Measurements from ENCODE around the gene MYCBPAP.

Gene MYCBPAP

DNA sequence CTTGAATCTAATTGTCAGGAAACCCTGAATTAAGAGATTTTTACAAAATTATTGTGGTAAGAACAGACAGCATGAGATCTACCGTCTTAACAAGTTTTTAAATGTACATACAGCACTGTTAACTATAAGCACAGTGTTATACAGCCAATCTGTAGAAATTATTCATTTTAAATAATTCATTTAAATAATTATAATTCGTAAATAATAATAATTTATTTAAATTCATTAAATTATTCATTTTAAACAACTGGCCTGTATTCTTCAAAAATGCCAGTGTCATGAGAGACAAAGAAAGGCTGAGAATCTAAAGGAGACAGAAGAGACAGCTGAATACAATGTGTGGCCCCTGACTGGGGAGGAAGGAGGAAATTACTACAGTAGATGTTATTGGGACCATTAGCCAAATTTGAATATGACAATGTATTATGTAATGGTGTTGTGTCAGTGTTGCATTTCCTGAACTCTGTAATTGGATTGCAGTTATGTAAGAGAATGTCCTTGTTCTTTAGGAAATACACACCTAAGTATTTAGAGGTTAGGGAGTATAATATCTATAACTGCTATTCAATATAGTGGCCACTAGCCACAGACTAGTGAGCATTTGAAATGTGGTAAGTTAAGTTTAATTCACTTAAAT lies 27.3 kb upstream of the MYCBPAP start:
- no peaks in the 10 kb centered on the region for H3K27me3 ChIP-seq (ENCODE audit: low read depth, low read length)
- no peak overlapping the region for H3K27ac ChIP-seq (ENCODE audit: low read length)
- H3K36me3 ChIP-seq (ENCODE audit: control insufficient read depth in 1 of 2, insufficient read depth in 2 of 2, low read length in 2 of 2): peaks cover 24 to 29% of the 10 kb centered on the region in 2 donors
- no peak overlapping the region for H3K4me3 ChIP-seq (ENCODE audit: low read depth in 1 of 2, low read length in 2 of 2)
- H3K9me3 ChIP-seq (ENCODE audit: control insufficient read depth in 1 of 2, low read length in 2 of 2): no peaks in the 10 kb centered on the region
- peaks cover 0 to 28% of the 10 kb centered on the region in 2 donors for H3K4me1 ChIP-seq (ENCODE audit: control insufficient read depth in 1 of 2, insufficient read depth in 2 of 2, low read length in 2 of 2)

DNA sequence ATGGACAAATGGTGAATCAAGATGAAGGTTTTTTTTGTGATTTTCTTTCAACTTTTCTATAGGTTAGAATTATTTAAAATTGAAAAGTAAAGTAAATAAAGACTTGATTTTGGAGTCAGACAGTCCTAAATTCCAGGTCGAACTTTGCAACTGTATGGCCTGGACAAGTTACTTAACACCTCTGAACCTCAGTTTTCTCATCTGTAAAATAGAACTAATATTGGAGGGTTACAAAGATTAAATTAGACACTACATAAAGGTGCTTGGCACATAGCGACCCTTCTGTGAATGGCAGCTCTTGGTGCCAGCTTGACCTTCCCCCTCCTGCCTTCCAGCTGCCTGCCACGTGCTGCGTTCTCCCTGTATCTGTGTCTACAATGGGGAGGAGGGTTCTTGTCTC lies 26.6 kb upstream of the MYCBPAP start:
- peak overlapping the region; percentile 63 for H3K27ac ChIP-seq (ENCODE audit: low read length)
- H3K36me3 ChIP-seq (ENCODE audit: control insufficient read depth in 1 of 2, insufficient read depth in 2 of 2, low read length in 2 of 2): peaks cover 24 to 31% of the 10 kb centered on the region in 2 donors
- H3K9me3 ChIP-seq (ENCODE audit: control insufficient read depth in 1 of 2, low read length in 2 of 2): no peaks in the 10 kb centered on the region
- H3K4me3 ChIP-seq (ENCODE audit: low read depth in 1 of 2, low read length in 2 of 2): no peak overlapping the region
- H3K4me1 ChIP-seq (ENCODE audit: control insufficient read depth in 1 of 2, insufficient read depth in 2 of 2, low read length in 2 of 2): peaks cover 0 to 28% of the 10 kb centered on the region in 2 donors
- no peaks in the 10 kb centered on the region for H3K27me3 ChIP-seq (ENCODE audit: low read depth, low read length)

- Histone ChIP-seq H3K27me3 (ENCODE audit: low read depth, low read length) (no peaks in the 10 kb centered on the region), H3K9me3 (ENCODE audit: control insufficient read depth in 1 of 2, low read length in 2 of 2) (no peaks in the 10 kb centered on the region), H3K27ac (ENCODE audit: low read length) (peak overlapping the region; percentile 63), H3K36me3 (ENCODE audit: control insufficient read depth in 1 of 2, insufficient read depth in 2 of 2, low read length in 2 of 2) (peaks cover 24 to 31% of the 10 kb centered on the region in 2 donors), H3K4me3 (ENCODE audit: low read depth in 1 of 2, low read length in 2 of 2) (no peak overlapping the region), H3K4me1 (ENCODE audit: control insufficient read depth in 1 of 2, insufficient read depth in 2 of 2, low read length in 2 of 2) (peaks cover 0 to 28% of the 10 kb centered on the region in 2 donors)
Observed at GRCh38 chr17:50482110-50482509, 26.1 kb upstream of the MYCBPAP start.

- Histone ChIP-seq H3K9me3 (ENCODE audit: control insufficient read depth in 1 of 2, low read length in 2 of 2) (no peaks in the 10 kb centered on the region), H3K36me3 (ENCODE audit: control insufficient read depth in 1 of 2, insufficient read depth in 2 of 2, low read length in 2 of 2) (peaks cover 24 to 31% of the 10 kb centered on the region in 2 donors), H3K4me1 (ENCODE audit: control insufficient read depth in 1 of 2, insufficient read depth in 2 of 2, low read length in 2 of 2) (peaks cover 0 to 28% of the 10 kb centered on the region in 2 donors), H3K4me3 (ENCODE audit: low read depth in 1 of 2, low read length in 2 of 2) (no peak overlapping the region), H3K27me3 (ENCODE audit: low read depth, low read length) (no peaks in the 10 kb centered on the region), H3K27ac (ENCODE audit: low read length) (peak overlapping the region; percentile 63)
Observed at GRCh38 chr17:50482516-50482915, 25.7 kb upstream of the MYCBPAP start.

GRCh38 chr17:50483266-50483665 lies 25.0 kb upstream of the MYCBPAP start:
- no peaks in the 10 kb centered on the region for H3K9me3 ChIP-seq (ENCODE audit: control insufficient read depth in 1 of 2, low read length in 2 of 2)
- H3K4me1 ChIP-seq (ENCODE audit: control insufficient read depth in 1 of 2, insufficient read depth in 2 of 2, low read length in 2 of 2): peaks cover 0 to 24% of the 10 kb centered on the region in 2 donors
- peak overlapping the region; percentile 31 for H3K27ac ChIP-seq (ENCODE audit: low read length)
- H3K27me3 ChIP-seq (ENCODE audit: low read depth, low read length): no peaks in the 10 kb centered on the region
- peaks cover 24 to 31% of the 10 kb centered on the region in 2 donors for H3K36me3 ChIP-seq (ENCODE audit: control insufficient read depth in 1 of 2, insufficient read depth in 2 of 2, low read length in 2 of 2)
- H3K4me3 ChIP-seq (ENCODE audit: low read depth in 1 of 2, low read length in 2 of 2): no peak overlapping the region

GRCh38 chr17:50484386-50485155 lies 23.7 kb upstream of the MYCBPAP start:
- H3K9me3 ChIP-seq (ENCODE audit: control insufficient read depth in 1 of 2, low read length in 2 of 2): no peaks in the 10 kb centered on the region
- no peak overlapping the region for H3K4me3 ChIP-seq (ENCODE audit: low read depth in 1 of 2, low read length in 2 of 2)
- no peaks in the 10 kb centered on the region for H3K27me3 ChIP-seq (ENCODE audit: low read depth, low read length)
- H3K4me1 ChIP-seq (ENCODE audit: control insufficient read depth in 1 of 2, insufficient read depth in 2 of 2, low read length in 2 of 2): peaks cover 0 to 20% of the 10 kb centered on the region in 2 donors
- peaks cover 24 to 31% of the 10 kb centered on the region in 2 donors for H3K36me3 ChIP-seq (ENCODE audit: control insufficient read depth in 1 of 2, insufficient read depth in 2 of 2, low read length in 2 of 2)
- no peak overlapping the region for H3K27ac ChIP-seq (ENCODE audit: low read length)

DNA sequence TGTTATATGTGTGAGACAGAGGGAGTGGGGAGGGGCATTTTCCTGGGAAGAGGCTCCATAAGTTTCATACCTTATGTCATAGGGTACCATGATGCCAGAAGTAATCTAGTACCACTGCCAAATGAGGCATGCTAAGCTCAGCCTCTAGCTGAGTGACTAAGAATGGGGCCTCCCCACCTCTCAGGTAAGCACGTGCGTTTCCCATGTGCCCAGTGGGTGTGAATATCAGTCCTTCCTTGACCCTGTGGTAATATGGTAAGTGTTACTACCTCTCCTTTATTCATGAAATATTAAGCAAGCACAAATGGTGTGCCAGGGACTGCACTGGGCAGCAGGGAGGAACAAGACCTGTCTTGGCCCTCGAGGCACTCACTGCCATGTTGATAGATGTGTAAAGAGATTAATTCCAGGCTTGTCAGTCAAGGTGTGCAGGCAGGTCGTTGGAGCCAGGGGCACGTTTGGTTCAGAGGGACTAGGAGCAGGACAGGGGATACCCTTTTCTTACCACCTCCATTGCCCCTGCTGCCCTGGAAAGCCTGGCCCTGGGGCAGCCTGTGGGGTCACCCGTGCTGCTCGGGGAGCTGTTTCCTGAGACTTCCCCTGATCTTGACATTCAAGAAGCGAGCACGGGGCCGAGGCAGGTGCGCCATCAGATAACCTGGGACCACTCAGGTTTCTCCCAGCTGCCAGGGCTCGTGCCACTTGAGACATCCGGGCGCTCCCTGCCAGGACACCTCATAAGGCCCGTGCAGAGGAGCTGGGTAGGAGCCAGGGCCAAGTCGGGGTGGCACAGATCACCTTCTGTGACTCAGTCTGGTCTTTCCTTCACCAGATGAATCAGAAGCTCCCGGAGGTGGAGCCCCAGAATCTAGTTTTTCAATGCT lies 20.8 kb upstream of the MYCBPAP start:
- H3K27ac ChIP-seq (ENCODE audit: low read length): no peak overlapping the region
- H3K4me3 ChIP-seq (ENCODE audit: low read depth in 1 of 2, low read length in 2 of 2): no peak overlapping the region
- H3K27me3 ChIP-seq (ENCODE audit: low read depth, low read length): no peaks in the 10 kb centered on the region
- no peaks in the 10 kb centered on the region for H3K9me3 ChIP-seq (ENCODE audit: control insufficient read depth in 1 of 2, low read length in 2 of 2)
- peaks cover 0 to 9% of the 10 kb centered on the region in 2 donors for H3K4me1 ChIP-seq (ENCODE audit: control insufficient read depth in 1 of 2, insufficient read depth in 2 of 2, low read length in 2 of 2)
- H3K36me3 ChIP-seq (ENCODE audit: control insufficient read depth in 1 of 2, insufficient read depth in 2 of 2, low read length in 2 of 2): peaks cover 20 to 31% of the 10 kb centered on the region in 2 donors

DNA sequence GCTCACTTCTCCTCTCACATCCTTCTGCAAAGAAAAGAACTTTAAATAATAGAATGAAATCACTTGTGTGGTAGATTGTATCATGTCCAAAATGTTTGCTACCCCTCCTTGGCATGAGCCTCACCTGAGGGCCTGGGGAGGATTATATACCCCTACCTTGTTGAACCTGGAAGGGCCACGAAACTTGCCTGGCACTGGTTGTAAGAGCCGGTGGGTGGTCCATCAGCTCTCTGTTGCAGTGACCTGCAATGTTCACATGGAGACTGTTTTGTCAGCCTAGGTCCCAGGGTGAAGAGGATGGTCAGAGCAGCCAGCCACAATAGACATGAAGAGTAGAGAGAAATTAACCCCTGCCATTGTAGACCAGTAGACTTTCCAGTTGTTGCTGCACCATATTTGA lies 19.4 kb upstream of the MYCBPAP start:
- Histone ChIP-seq H3K9me3 (ENCODE audit: control insufficient read depth in 1 of 2, low read length in 2 of 2) (no peaks in the 10 kb centered on the region), H3K4me1 (ENCODE audit: control insufficient read depth in 1 of 2, insufficient read depth in 2 of 2, low read length in 2 of 2) (no peaks in the 10 kb centered on the region), H3K36me3 (ENCODE audit: control insufficient read depth in 1 of 2, insufficient read depth in 2 of 2, low read length in 2 of 2) (peaks cover 18 to 23% of the 10 kb centered on the region in 2 donors), H3K4me3 (ENCODE audit: low read depth in 1 of 2, low read length in 2 of 2) (no peak overlapping the region), H3K27me3 (ENCODE audit: low read depth, low read length) (no peaks in the 10 kb centered on the region), H3K27ac (ENCODE audit: low read length) (no peak overlapping the region)

DNA sequence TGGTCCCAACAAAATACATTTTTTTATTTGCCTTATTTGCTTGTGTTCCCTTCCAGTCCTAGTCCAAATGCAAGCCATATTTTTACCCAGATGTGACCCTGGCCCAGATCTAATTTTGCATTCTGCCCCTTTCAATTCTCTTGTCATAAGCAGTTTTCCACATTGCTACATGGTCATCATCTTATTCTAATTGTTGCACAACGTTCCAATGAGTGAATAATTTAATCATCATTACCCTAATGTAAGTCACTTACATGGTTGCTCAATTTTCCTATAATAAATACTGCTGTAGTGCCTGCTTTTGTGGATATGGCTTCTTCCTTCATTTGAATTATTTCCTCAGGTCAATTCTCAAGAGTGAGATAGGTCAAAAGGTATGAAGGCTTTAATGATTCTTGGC lies 16.7 kb upstream of the MYCBPAP start:
- Histone ChIP-seq H3K36me3 (ENCODE audit: control insufficient read depth in 1 of 2, insufficient read depth in 2 of 2, low read length in 2 of 2) (no peaks in the 10 kb centered on the region), H3K27ac (ENCODE audit: low read length) (no peak overlapping the region), H3K4me3 (ENCODE audit: low read depth in 1 of 2, low read length in 2 of 2) (no peak overlapping the region)

DNA sequence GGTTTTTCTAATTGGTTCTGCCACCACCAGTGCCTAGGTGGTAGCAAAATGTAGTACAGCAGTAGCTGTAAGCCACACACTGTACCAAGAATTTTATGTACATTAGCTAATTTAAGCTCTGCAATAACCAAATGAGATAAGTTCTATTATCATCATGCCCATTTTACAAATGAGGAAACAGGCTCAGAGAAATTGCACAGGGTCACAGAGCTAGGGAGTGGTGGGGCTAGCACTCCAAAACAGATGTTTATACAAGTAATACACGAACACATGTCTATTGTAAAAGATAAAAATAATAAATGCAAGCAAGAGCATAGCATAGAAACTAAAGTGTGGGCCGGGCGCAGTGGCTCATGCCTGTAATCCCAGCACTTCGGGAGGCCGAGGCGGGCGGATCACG lies 16.0 kb upstream of the MYCBPAP start:
- Histone ChIP-seq H3K4me1 (ENCODE audit: control insufficient read depth in 1 of 2, insufficient read depth in 2 of 2, low read length in 2 of 2) (no peaks in the 10 kb centered on the region), H3K27me3 (ENCODE audit: low read depth, low read length) (no peaks in the 10 kb centered on the region), H3K4me3 (ENCODE audit: low read depth in 1 of 2, low read length in 2 of 2) (no peak overlapping the region), H3K36me3 (ENCODE audit: control insufficient read depth in 1 of 2, insufficient read depth in 2 of 2, low read length in 2 of 2) (no peaks in the 10 kb centered on the region), H3K9me3 (ENCODE audit: control insufficient read depth in 1 of 2, low read length in 2 of 2) (no peaks in the 10 kb centered on the region), H3K27ac (ENCODE audit: low read length) (no peak overlapping the region)

More for the DNA sequence above, 16.7 kb upstream of the MYCBPAP start:
- Histone ChIP-seq H3K9me3 (ENCODE audit: control insufficient read depth in 1 of 2, low read length in 2 of 2) (no peaks in the 10 kb centered on the region), H3K4me1 (ENCODE audit: control insufficient read depth in 1 of 2, insufficient read depth in 2 of 2, low read length in 2 of 2) (no peaks in the 10 kb centered on the region), H3K27me3 (ENCODE audit: low read depth, low read length) (no peaks in the 10 kb centered on the region)

GRCh38 chr17:50493744-50494143 lies 14.5 kb upstream of the MYCBPAP start:
- Histone ChIP-seq H3K36me3 (ENCODE audit: control insufficient read depth in 1 of 2, insufficient read depth in 2 of 2, low read length in 2 of 2) (no peaks in the 10 kb centered on the region), H3K9me3 (ENCODE audit: control insufficient read depth in 1 of 2, low read length in 2 of 2) (no peaks in the 10 kb centered on the region), H3K27me3 (ENCODE audit: low read depth, low read length) (no peaks in the 10 kb centered on the region), H3K4me1 (ENCODE audit: control insufficient read depth in 1 of 2, insufficient read depth in 2 of 2, low read length in 2 of 2) (no peaks in the 10 kb centered on the region), H3K27ac (ENCODE audit: low read length) (no peak overlapping the region), H3K4me3 (ENCODE audit: low read depth in 1 of 2, low read length in 2 of 2) (no peak overlapping the region)

Measured in muscle layer of duodenum (tissue), 2 donors.